ENCODE data around the gene ENDOV. TPM values are rescaled to one million over a fixed set of nuclear protein-coding genes. Genes with fewer than 3 reads are reported as not detected.

ENDOV gene
- total RNA-seq, 1 donor from 2014 or later: 22.8 TPM

DNA sequence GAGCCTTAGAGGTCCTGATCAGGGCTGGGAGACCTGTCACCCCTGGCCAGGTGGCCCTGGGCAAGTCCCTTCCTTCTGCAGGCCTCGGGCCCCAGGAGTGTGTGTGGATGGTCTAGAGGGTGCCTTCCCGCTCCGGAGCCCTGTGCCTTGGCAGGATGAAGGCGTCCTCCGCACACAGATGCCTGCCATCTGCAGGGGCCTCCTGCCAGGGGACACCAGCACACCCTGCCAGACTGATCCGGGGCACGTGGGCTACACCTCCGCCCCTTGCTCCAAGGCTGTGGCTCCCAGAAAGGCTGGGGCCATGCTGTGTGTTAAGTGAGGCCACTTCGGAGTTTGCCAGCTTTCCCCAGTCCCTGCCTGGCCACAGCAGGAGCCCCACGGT lies 30.8 kb downstream of the ENDOV start:
- H3K4me1 Mint-ChIP-seq (ENCODE audit: low read depth): peaks cover 10% of the 10 kb centered on the region
- peaks cover 11% of the 10 kb centered on the region for H3K27me3 Mint-ChIP-seq (ENCODE audit: low read depth)
- TF ChIP-seq CTCF (IDR thresholded peaks at IDR 0.05): no peak

DNA sequence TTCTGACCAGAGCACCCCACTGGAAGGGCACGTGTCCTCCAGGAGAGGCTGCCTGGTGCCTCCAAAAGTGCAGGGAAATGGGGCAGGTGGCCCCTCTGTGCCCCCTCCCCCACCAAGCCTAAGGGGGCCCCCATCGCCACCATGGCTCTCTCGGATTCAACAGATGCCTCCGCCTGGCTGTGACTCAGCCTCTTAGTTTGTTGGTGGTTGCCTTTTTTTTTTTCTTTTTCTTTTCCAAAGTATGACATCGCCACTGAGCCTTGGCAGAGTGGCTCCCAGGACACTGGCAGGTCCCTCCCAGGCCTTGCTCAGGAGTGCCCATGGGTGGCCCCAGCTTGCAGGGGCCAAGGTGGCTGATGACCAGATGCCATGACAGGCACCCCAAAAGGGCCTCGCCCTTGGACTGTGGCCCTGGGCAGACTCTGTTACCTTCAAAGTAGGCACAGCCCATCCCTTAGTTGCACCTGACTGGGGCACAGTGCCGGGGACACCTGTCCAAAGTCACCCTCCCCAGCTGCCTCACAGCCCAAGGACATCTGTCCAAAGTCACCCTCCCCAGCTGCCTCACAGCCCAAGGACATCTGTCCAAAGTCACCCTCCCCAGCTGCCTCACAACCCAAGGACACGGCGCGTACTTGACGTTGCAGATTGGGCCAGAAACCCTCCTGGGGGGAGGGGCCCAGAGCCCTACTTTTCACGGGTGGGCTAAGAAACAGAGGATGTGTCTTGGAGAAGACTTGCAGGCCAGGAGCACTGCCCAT lies 31.9 kb downstream of the ENDOV start:
- Mint-ChIP-seq H3K4me3 (ENCODE audit: unreplicated experiment) (no peak overlapping the region), H3K27me3 (ENCODE audit: low read depth) (peaks cover 11% of the 10 kb centered on the region), H3K36me3 (ENCODE audit: low read depth) (peaks cover 1% of the 10 kb centered on the region), H3K9me3 (ENCODE audit: low read depth) (no peaks in the 10 kb centered on the region), H3K27ac (ENCODE audit: unreplicated experiment) (no peak overlapping the region), H3K4me1 (ENCODE audit: low read depth) (peaks cover 11% of the 10 kb centered on the region)
- no peak for TF ChIP-seq CTCF (IDR thresholded peaks at IDR 0.05)
- DNase-seq (ENCODE audit: low spot score): no peak

More for the DNA sequence above, 30.8 kb downstream of the ENDOV start:
- Mint-ChIP-seq H3K36me3 (ENCODE audit: low read depth) (peaks cover 3% of the 10 kb centered on the region), H3K4me3 (ENCODE audit: unreplicated experiment) (no peak overlapping the region), H3K9me3 (ENCODE audit: low read depth) (no peaks in the 10 kb centered on the region), H3K27ac (ENCODE audit: unreplicated experiment) (no peak overlapping the region)
- DNase-seq (ENCODE audit: low spot score): no peak

- DNase-seq (ENCODE audit: low spot score): no peak
- no peaks in the 10 kb centered on the region for H3K9me3 Mint-ChIP-seq (ENCODE audit: low read depth)
- TF ChIP-seq CTCF (IDR thresholded peaks at IDR 0.05): no peak
- H3K27ac Mint-ChIP-seq (ENCODE audit: unreplicated experiment): no peak overlapping the region
- peaks cover 7% of the 10 kb centered on the region for H3K27me3 Mint-ChIP-seq (ENCODE audit: low read depth)
- no peaks in the 10 kb centered on the region for H3K36me3 Mint-ChIP-seq (ENCODE audit: low read depth)
- no peak overlapping the region for H3K4me3 Mint-ChIP-seq (ENCODE audit: unreplicated experiment)
- H3K4me1 Mint-ChIP-seq (ENCODE audit: low read depth): peaks cover 11% of the 10 kb centered on the region
These were observed 32.8 kb downstream of the ENDOV start for GRCh38 chr17:80447790-80448189.

DNA sequence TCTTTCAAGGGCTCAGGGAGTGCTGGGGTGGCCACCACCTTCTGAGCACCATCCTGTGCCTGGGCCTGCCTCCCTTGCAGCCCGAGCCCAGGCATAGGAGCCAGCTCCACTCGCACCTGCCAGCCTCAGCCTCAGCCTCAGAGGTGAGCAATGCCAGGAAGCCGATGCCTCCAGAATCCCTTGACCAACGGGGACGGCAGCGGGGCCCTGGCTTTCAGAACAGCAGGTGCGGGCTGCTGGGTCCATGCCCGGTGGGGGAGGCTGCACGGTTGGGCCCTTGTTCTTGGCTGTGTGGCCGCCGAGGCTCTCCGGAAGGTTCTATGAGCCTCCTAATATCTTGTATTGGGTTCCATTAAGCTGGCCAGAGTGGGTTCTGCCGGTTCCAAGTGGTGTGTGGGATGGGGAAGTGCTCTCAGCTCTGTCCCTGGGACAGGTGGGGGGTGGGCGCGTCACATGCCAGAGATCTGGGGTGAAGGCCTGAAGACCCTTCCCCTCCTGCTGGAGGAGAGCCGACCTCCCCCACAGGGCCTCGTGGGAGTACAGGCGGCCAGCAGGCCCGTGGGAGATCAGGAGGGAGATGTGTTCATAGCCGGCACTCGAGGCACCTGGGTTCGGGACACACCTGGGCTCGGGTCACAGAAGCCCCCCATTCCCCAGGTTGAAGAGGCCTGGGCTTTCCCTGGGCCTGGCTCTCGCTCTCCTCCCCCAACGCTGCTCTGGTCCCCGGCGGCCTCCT lies 34.4 kb downstream of the ENDOV start:
- Mint-ChIP-seq H3K4me3 (ENCODE audit: unreplicated experiment) (no peak overlapping the region), H3K4me1 (ENCODE audit: low read depth) (peaks cover 24% of the 10 kb centered on the region), H3K27me3 (ENCODE audit: low read depth) (no peaks in the 10 kb centered on the region), H3K27ac (ENCODE audit: unreplicated experiment) (no peak overlapping the region), H3K9me3 (ENCODE audit: low read depth) (no peaks in the 10 kb centered on the region), H3K36me3 (ENCODE audit: low read depth) (no peaks in the 10 kb centered on the region)
- TF ChIP-seq CTCF (IDR thresholded peaks at IDR 0.05): no peak
- no peak for DNase-seq (ENCODE audit: low spot score)

GRCh38 chr17:80449930-80450576 lies 35.1 kb downstream of the ENDOV start:
- no peaks in the 10 kb centered on the region for H3K9me3 Mint-ChIP-seq (ENCODE audit: low read depth)
- H3K27ac Mint-ChIP-seq (ENCODE audit: unreplicated experiment): no peak overlapping the region

More at GRCh38 chr17:80449930-80450576, 35.1 kb downstream of the ENDOV start:
- H3K27me3 Mint-ChIP-seq (ENCODE audit: low read depth): no peaks in the 10 kb centered on the region
- H3K36me3 Mint-ChIP-seq (ENCODE audit: low read depth): no peaks in the 10 kb centered on the region
- no peak for TF ChIP-seq CTCF (IDR thresholded peaks at IDR 0.05)
- peaks cover 25% of the 10 kb centered on the region for H3K4me1 Mint-ChIP-seq (ENCODE audit: low read depth)
- DNase-seq (ENCODE audit: low spot score): no peak
- H3K4me3 Mint-ChIP-seq (ENCODE audit: unreplicated experiment): no peak overlapping the region
